GM04503 (cell line): ENCODE measurements around the gene PRR19.
A peak's percentile ranks its signal among the peaks of the same experiment; 100 is the strongest.
"Not testable (repeated sequence)": the region's sequence is repeated elsewhere in the genome, so short reads cannot be mapped to it uniquely, and the experiment has no call there.

Experiments
- DNase-seq: peaks from one replicate; pipeline ENCODE4 v3.0.0-alpha.2; 2012; ENCODE audit warnings: low read depth

Gene PRR19

GRCh38 chr19:42325896-42326771 is 24.2 kb downstream of the PRR19 start:
- no peak for DNase-seq

- DNase-seq: no peak
Measured at GRCh38 chr19:42326969-42327368, 25.0 kb downstream of the PRR19 start.

- no peak for DNase-seq
Measured at GRCh38 chr19:42327381-42327780, 25.4 kb downstream of the PRR19 start.

GRCh38 chr19:42328106-42328505 is 26.2 kb downstream of the PRR19 start:
- DNase-seq: no peak

- DNase-seq: no peak
Measured at GRCh38 chr19:42328854-42329253, 26.9 kb downstream of the PRR19 start.

GRCh38 chr19:42330241-42330711 is 28.3 kb downstream of the PRR19 start:
- no peak for DNase-seq

GRCh38 chr19:42331333-42331732 is 29.4 kb downstream of the PRR19 start:
- not testable (repeated sequence) for DNase-seq

GRCh38 chr19:42332059-42332458 is 30.1 kb downstream of the PRR19 start:
- DNase-seq: no peak

GRCh38 chr19:42333018-42333417 is 31.1 kb downstream of the PRR19 start:
- DNase-seq: no peak

- no peak for DNase-seq
Measured at GRCh38 chr19:42333975-42334696, 32.2 kb downstream of the PRR19 start.

- DNase-seq: no peak
Measured at GRCh38 chr19:42334697-42335373, 32.9 kb downstream of the PRR19 start.

- DNase-seq: no peak
Measured at GRCh38 chr19:42335374-42335936, 33.5 kb downstream of the PRR19 start.

GRCh38 chr19:42335971-42336370 is 34.0 kb downstream of the PRR19 start:
- DNase-seq: no peak

- not testable (repeated sequence) for DNase-seq
Measured at GRCh38 chr19:42339126-42339860, 37.4 kb downstream of the PRR19 start.

GRCh38 chr19:42339922-42340321 is 38.0 kb downstream of the PRR19 start:
- not testable (repeated sequence) for DNase-seq

GRCh38 chr19:42343344-42344110 is 41.6 kb downstream of the PRR19 start:
- no peak for DNase-seq

- DNase-seq: no peak
Measured at GRCh38 chr19:42344336-42344893, 42.5 kb downstream of the PRR19 start.

GRCh38 chr19:42345191-42345812 is 43.4 kb downstream of the PRR19 start:
- peak; percentile 21 for DNase-seq

GRCh38 chr19:42348211-42348610 is 46.3 kb downstream of the PRR19 start:
- no peak for DNase-seq
